CD14-positive monocyte (primary cell): ENCODE measurements around the gene NUDT8. TPM values are rescaled to one million over a fixed set of nuclear protein-coding genes. Genes with fewer than 3 reads are reported as not detected.

ENCODE experiments used
- DNase-seq, 3 donors: peaks; one replicate each; pipeline ENCODE4 v3.0.0-alpha.2; 2011 to 2022
- H2AFZ ChIP-seq: 2 replicates; pipeline ENCODE4 v1.6.0; 2012; ENCODE audit warnings: mild to moderate bottlenecking, low read depth, low read length, inconsistent platforms; ENCODE audit not compliant: insufficient read depth, poor library complexity, severe bottlenecking
- H3K27ac ChIP-seq, 2 donors: 1 replicate in 1 of 2; 2 replicates in 1 of 2; pipeline ENCODE4 v1.5.1; 2012 to 2013; ENCODE audit warnings: low read length in 2 of 2, control low read depth in 1 of 2, inconsistent platforms in 1 of 2, low read depth in 1 of 2, mild to moderate bottlenecking in 1 of 2
- H3K27me3 ChIP-seq, 2 donors: one replicate each; pipeline versions ENCODE4 v1.6.0 to v1.6.1; 2011 to 2013; ENCODE audit warnings: low read length in 2 of 2; ENCODE audit not compliant: control insufficient read depth in 2 of 2, insufficient read depth in 2 of 2
- H3K36me3 ChIP-seq, 2 donors: replicated peaks in 1 of 2; 1 replicate in 1 of 2; 2 replicates in 1 of 2; pipeline versions ENCODE4 v1.5.1 to v1.6.1; 2012 to 2013; ENCODE audit warnings: low read length in 2 of 2, control low read depth in 1 of 2, inconsistent platforms in 1 of 2, mild to moderate bottlenecking in 1 of 2; ENCODE audit not compliant: insufficient read depth in 2 of 2, control insufficient read depth in 1 of 2
- H3K4me1 ChIP-seq, 2 donors: 1 replicate in 1 of 2; 2 replicates in 1 of 2; pipeline versions ENCODE4 v1.5.1 to v1.6.1; 2012 to 2013; ENCODE audit warnings: low read length in 2 of 2, control low read depth in 1 of 2, inconsistent platforms in 1 of 2, mild to moderate bottlenecking in 1 of 2, moderate library complexity in 1 of 2; ENCODE audit not compliant: insufficient read depth in 2 of 2, control insufficient read depth in 1 of 2
- H3K4me2 ChIP-seq: replicated peaks from 2 replicates; pipeline ENCODE3; 2012; ENCODE audit warnings: low read length, moderate library complexity, mild to moderate bottlenecking; ENCODE audit not compliant: poor library complexity, severe bottlenecking; ENCODE audit errors: extremely low read depth
- H3K4me3 ChIP-seq, 3 experiments: fragments of 200-600 bp in 1 of 3; sonication (generic) in 1 of 3; replicated peaks in 1 of 3; 1 replicate in 2 of 3; 2 replicates in 1 of 3; pipeline ENCODE4 v1.5.1; 2011 to 2013; ENCODE audit warnings: low read length in 3 of 3, mild to moderate bottlenecking in 3 of 3, control low read depth in 2 of 3, low read depth in 2 of 3, inconsistent platforms in 1 of 3, moderate library complexity in 1 of 3
- H3K79me2 ChIP-seq: 2 replicates; pipeline ENCODE4 v1.6.0; 2012; ENCODE audit warnings: mild to moderate bottlenecking, control low read depth, inconsistent platforms, low read length, moderate library complexity; ENCODE audit not compliant: insufficient read depth
- H3K9ac ChIP-seq: 2 replicates; pipeline ENCODE4 v1.6.0; 2017; ENCODE audit warnings: low read length, mild to moderate bottlenecking; ENCODE audit not compliant: insufficient read depth, poor library complexity, severe bottlenecking
- H3K9me3 ChIP-seq, 2 donors: replicated peaks in 1 of 2; 1 replicate in 1 of 2; 2 replicates in 1 of 2; pipeline versions ENCODE4 v1.5.1 to v1.6.1; 2012 to 2013; ENCODE audit warnings: low read length in 2 of 2, control low read depth in 1 of 2; ENCODE audit not compliant: control insufficient read depth in 1 of 2, insufficient read depth in 1 of 2
- H4K20me1 ChIP-seq: 2 replicates; pipeline ENCODE4 v1.6.0; 2012; ENCODE audit warnings: mild to moderate bottlenecking, low read length, control low read depth, moderate library complexity; ENCODE audit not compliant: insufficient read depth
- H3K27ac Mint-ChIP-seq, 7 donors: one replicate each; pipeline ENCODE4 v1.8.0; 2020; ENCODE audit warnings: mild to moderate bottlenecking in 7 of 7, mixed read lengths in 7 of 7, moderate library complexity in 6 of 7, inconsistent platforms in 2 of 7
- H3K27me3 Mint-ChIP-seq, 3 donors: one replicate each; pipeline ENCODE4 v1.8.0; 2021 to 2022; ENCODE audit warnings: low read depth in 3 of 3, mild to moderate bottlenecking in 3 of 3, mixed read lengths in 3 of 3, moderate library complexity in 3 of 3, inconsistent platforms in 1 of 3
- H3K36me3 Mint-ChIP-seq, 2 donors: one replicate each; pipeline ENCODE4 v1.8.0; 2020; ENCODE audit warnings: mixed read lengths in 2 of 2, inconsistent platforms in 1 of 2, mild to moderate bottlenecking in 1 of 2
- H3K4me1 Mint-ChIP-seq: one replicate; pipeline ENCODE4 v1.8.0; 2020; ENCODE audit warnings: mild to moderate bottlenecking, mixed read lengths
- H3K4me3 Mint-ChIP-seq, 2 donors: one replicate each; pipeline ENCODE4 v1.8.0; 2020; ENCODE audit warnings: mild to moderate bottlenecking in 2 of 2, mixed read lengths in 2 of 2, moderate library complexity in 1 of 2
- H3K9me3 Mint-ChIP-seq, 7 donors: one replicate each; pipeline ENCODE4 v1.8.0; 2020 to 2022; ENCODE audit warnings: mixed read lengths in 7 of 7, mild to moderate bottlenecking in 6 of 7, moderate library complexity in 6 of 7, inconsistent platforms in 2 of 7
- CTCF ChIP-seq: fragments of 200-600 bp; IDR thresholded peaks from one replicate; pipeline ENCODE4 v1.8.0; 2022; ENCODE audit warnings: antibody characterized with exemption, mild to moderate bottlenecking
- WGBS: methylation state at CpG from one replicate; pipeline ENCODE4 v1.1.5; 2013; ENCODE audit warnings: missing lambda C conversion rate; ENCODE audit not compliant: insufficient coverage; 5-methylcytosine and 5-hydroxymethylcytosine counted together
- intact Hi-C, 2 donors: fragments of 100-400 bp; cut with micrococcal nuclease; formaldehyde crosslinking; loops; one replicate each; pipeline versions ENCODE4 v1.15.0 to v1.15.1; 2023
- polyA plus RNA-seq, 3 donors: library from polyadenylated mRNA; depleted of rRNA in 1 of 3; unstranded in 2 of 3; stranded (reverse) in 1 of 3; fragments of 300-500 nt in 2 of 3; fragments of >200 nt in 1 of 3; fragmentation: Illumina TruSeq in 2 of 3; gene quantifications; 1 replicate in 2 of 3; 2 replicates in 1 of 3; pipeline ENCODE4 v1.2.3, GENCODE V29; 2012 to 2021

Gene NUDT8
- polyA plus RNA-seq, 3 donors, result 0.92 to 1.4 (median 1.3) TPM

GRCh38 chr11:67652965-67653845 lies 23.5 kb upstream of the NUDT8 start:
- DNase-seq, result no peak
- H3K27ac ChIP-seq, result no peak overlapping the region
- no peak overlapping the region for H3K9ac ChIP-seq
- no peak overlapping the region for H3K4me2 ChIP-seq
- no peak overlapping the region for H3K4me3 ChIP-seq
- intact Hi-C loops, result no loop called here
- peaks cover 0 to under 1% of the 10 kb centered on the region in 2 donors for H3K27me3 ChIP-seq
- Mint-ChIP-seq H3K4me3 (no peak overlapping the region), H3K4me1 (peaks cover 27% of the 10 kb centered on the region), H3K27me3 (peaks cover 6 to 14% (median 8%) of the 10 kb centered on the region in 3 donors), H3K27ac (no peak overlapping the region), H3K9me3 (peaks cover 6 to 38% (median 20%) of the 10 kb centered on the region in 7 donors), H3K36me3 (no peaks in the 10 kb centered on the region)
- H3K4me1 ChIP-seq, result peaks cover 25 to 30% of the 10 kb centered on the region in 2 donors
- WGBS, result no CpG with 5 or more reads among the region's 15 CpGs
- H4K20me1 ChIP-seq, result no peaks in the 10 kb centered on the region
- H2AFZ ChIP-seq, result no peak overlapping the region
- H3K79me2 ChIP-seq, result no peaks in the 10 kb centered on the region
- TF ChIP-seq CTCF, result no peak
- no peaks in the 10 kb centered on the region for H3K36me3 ChIP-seq
- peaks cover 16 to 18% of the 10 kb centered on the region in 2 donors for H3K9me3 ChIP-seq

- no peak for TF ChIP-seq CTCF
- no peak overlapping the region for H3K27ac Mint-ChIP-seq
- peaks cover 6 to 30% (median 18%) of the 10 kb centered on the region in 7 donors for H3K9me3 Mint-ChIP-seq
- Histone ChIP-seq H3K4me3 (no peak overlapping the region), H3K27ac (no peak overlapping the region), H3K27me3 (peaks cover 0 to 11% of the 10 kb centered on the region in 2 donors), H3K36me3 (no peaks in the 10 kb centered on the region), H3K4me1 (peaks cover 34 to 40% of the 10 kb centered on the region in 2 donors), H3K9ac (no peak overlapping the region), H3K4me2 (no peak overlapping the region), H2AFZ (no peak overlapping the region), H4K20me1 (no peaks in the 10 kb centered on the region), H3K9me3 (peaks cover 15 to 17% of the 10 kb centered on the region in 2 donors), H3K79me2 (no peaks in the 10 kb centered on the region)
- H3K27me3 Mint-ChIP-seq, result peaks cover 12 to 24% (median 17%) of the 10 kb centered on the region in 3 donors
- no CpG with 5 or more reads among the region's 13 CpGs for WGBS
- H3K4me1 Mint-ChIP-seq, result peaks cover 34% of the 10 kb centered on the region
- H3K36me3 Mint-ChIP-seq, result no peaks in the 10 kb centered on the region
- intact Hi-C loops, result no loop called here
- DNase-seq, result no peak
- H3K4me3 Mint-ChIP-seq, result no peak overlapping the region
Observed at GRCh38 chr11:67651976-67652781, 22.4 kb upstream of the NUDT8 start.
